ENCODE data around the gene VWF. TPM values are rescaled to one million over a fixed set of nuclear protein-coding genes. Genes with fewer than 3 reads are reported as not detected.
A peak's percentile ranks its signal among the peaks of the same experiment; 100 is the strongest.

Gene VWF
- total RNA-seq, 1 donor from 2014 or later = not detected

DNA sequence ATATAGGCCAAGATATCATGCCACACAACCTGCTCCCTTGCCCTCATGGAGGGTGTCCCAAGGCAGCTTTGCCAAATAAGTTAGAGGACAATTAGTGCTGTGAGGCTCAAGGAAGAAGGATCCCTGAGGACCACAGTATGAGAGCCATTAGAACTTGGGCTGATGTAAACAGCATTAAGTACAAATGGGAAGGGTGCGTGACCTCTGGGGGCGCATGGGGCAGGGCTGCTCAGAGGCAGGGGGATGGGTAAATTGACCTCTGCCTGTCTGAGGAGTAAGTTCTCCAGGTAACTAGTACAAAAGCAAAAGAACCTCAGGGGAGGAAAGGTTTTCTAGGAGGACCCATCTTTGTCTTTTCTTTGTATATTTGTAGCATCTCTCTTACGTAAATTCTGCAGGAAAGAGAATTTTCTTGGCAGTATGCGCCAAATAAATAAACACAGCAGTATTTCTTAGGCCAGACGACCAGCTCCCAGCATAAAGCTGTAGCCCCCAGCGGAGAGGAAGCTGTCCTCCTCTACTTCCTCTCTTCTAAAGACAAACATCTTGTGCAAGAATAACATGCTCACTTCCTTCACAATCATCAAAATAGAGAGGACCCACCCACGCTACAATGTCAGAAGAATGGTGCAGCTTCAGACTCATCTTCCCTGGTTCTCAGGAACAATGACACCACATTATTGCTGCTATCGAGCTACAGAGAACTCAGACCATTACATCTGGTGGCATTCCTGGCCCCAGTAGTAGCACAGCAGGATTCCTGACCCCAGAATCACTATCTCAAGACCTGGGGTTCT lies 16.4 kb upstream of the VWF start:
- Mint-ChIP-seq H3K4me3 (peak overlapping the region; percentile 47), H3K9me3 (no peaks in the 10 kb centered on the region), H3K4me1 (peaks cover 38% of the 10 kb centered on the region), H3K36me3 (ENCODE audit: low read depth) (no peaks in the 10 kb centered on the region), H3K27me3 (peaks cover 5% of the 10 kb centered on the region), H3K27ac (peak overlapping the region; percentile 68)
- POLR2A ChIA-PET = no interaction called here
- TF ChIP-seq, protein P1, sequence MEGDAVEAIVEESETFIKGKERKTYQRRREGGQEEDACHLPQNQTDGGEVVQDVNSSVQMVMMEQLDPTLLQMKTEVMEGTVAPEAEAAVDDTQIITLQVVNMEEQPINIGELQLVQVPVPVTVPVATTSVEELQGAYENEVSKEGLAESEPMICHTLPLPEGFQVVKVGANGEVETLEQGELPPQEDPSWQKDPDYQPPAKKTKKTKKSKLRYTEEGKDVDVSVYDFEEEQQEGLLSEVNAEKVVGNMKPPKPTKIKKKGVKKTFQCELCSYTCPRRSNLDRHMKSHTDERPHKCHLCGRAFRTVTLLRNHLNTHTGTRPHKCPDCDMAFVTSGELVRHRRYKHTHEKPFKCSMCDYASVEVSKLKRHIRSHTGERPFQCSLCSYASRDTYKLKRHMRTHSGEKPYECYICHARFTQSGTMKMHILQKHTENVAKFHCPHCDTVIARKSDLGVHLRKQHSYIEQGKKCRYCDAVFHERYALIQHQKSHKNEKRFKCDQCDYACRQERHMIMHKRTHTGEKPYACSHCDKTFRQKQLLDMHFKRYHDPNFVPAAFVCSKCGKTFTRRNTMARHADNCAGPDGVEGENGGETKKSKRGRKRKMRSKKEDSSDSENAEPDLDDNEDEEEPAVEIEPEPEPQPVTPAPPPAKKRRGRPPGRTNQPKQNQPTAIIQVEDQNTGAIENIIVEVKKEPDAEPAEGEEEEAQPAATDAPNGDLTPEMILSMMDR (IDR thresholded peaks at IDR 0.05) = no peak
- intact Hi-C loops (cut with micrococcal nuclease) = no loop called here
- DNase-seq = no peak
- CTCF ChIA-PET = no interaction called here
- ATAC-seq (ENCODE audit: low read depth) = peak; percentile 37

DNA sequence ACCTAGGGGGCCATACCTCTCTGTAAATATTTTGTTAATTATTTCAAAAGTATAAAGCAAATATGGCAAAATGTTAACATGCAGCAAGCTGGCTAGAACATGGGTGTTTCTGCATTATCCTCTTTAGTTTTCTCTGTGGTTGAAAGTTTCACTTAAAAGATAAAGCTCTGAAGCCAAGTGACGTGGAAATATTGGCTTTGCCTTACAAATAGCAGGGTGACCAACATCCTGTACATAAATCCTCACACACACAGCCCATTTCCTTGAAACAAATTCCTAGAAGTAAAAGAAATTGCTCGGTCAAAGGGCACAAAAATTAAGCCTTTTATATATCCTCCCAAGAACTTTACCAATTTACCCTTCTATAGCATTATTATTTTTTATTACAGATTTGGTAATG lies 10.6 kb upstream of the VWF start:
- H3K36me3 Mint-ChIP-seq (ENCODE audit: low read depth) = no peaks in the 10 kb centered on the region
- TF ChIP-seq, protein P1 (IDR thresholded peaks at IDR 0.05) = no peak
- no peaks in the 10 kb centered on the region for H3K9me3 Mint-ChIP-seq
- CTCF ChIA-PET = no interaction called here
- POLR2A ChIA-PET = no interaction called here
- intact Hi-C loops (cut with micrococcal nuclease) = no loop called here
- no peak overlapping the region for H3K27ac Mint-ChIP-seq
- H3K27me3 Mint-ChIP-seq = peaks cover 3% of the 10 kb centered on the region
- no peak for DNase-seq
- H3K4me1 Mint-ChIP-seq = peaks cover 10% of the 10 kb centered on the region
- no peak overlapping the region for H3K4me3 Mint-ChIP-seq
- no peak for ATAC-seq (ENCODE audit: low read depth)

DNA sequence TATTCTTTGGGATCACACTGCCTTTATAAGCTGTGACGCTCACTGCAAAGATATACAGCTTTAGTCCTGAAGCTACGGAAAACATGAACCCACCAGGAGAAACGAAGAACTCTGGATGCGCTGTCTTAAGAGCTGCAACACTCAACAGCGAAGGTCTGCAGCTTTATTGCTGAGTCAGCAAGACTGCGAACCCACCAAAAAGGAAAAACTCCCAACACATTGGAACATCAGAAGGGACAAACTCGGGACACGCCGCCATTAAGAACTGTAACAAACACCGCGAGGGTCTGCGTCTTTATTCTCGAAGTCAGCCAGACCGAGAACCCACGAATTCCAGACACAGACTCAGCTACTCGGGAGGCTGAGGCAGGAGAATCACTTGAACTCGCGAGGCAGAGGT lies 9.2 kb upstream of the VWF start:
- ChIA-PET POLR2A (no interaction called here), CTCF (no interaction called here)
- Mint-ChIP-seq H3K27me3 (peaks cover 3% of the 10 kb centered on the region), H3K27ac (no peak overlapping the region), H3K36me3 (ENCODE audit: low read depth) (no peaks in the 10 kb centered on the region), H3K9me3 (no peaks in the 10 kb centered on the region), H3K4me1 (peaks cover 2% of the 10 kb centered on the region), H3K4me3 (no peak overlapping the region)
- ATAC-seq (ENCODE audit: low read depth) (no peak), DNase-seq (no peak)
- TF ChIP-seq, protein P1 (IDR thresholded peaks at IDR 0.05) = no peak
- intact Hi-C loops (cut with micrococcal nuclease) = no loop called here

DNA sequence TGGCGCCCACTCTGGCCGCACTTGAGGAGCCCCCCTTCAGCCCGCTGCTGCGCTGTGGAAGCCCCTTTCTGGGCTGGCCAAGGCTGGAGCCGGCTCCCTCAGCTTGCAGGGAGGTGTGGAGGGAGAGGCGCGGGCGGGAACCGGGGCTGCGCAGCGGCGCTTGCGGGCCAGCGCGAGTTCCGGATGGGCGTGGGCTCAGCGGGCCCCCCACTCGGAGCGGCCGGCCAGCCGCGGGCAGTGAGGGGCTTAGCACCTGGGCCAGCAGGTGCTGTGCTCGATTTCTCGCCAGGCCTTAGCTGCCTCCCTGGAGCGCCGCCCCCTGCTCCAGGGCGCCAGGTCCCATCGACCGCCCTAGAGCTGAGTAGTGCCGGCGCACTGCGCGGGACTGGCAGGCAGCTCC lies 8.0 kb upstream of the VWF start:
- POLR2A ChIA-PET = no interaction called here
- intact Hi-C loops (cut with micrococcal nuclease) = no loop called here
- no peaks in the 10 kb centered on the region for H3K36me3 Mint-ChIP-seq (ENCODE audit: low read depth)
- peaks cover 3% of the 10 kb centered on the region for H3K27me3 Mint-ChIP-seq
- H3K4me1 Mint-ChIP-seq = no peaks in the 10 kb centered on the region
- no peak overlapping the region for H3K27ac Mint-ChIP-seq
- H3K4me3 Mint-ChIP-seq = no peak overlapping the region
- H3K9me3 Mint-ChIP-seq = no peaks in the 10 kb centered on the region
- ATAC-seq (ENCODE audit: low read depth) (no peak), DNase-seq (no peak)
- TF ChIP-seq, protein P1 (IDR thresholded peaks at IDR 0.05) = no peak
- CTCF ChIA-PET = interaction anchor here (0.6 kb wide), 1 partner anchor 1780 kb away, joined by 3 read pairs; no protein-coding TSS in a partner anchor

DNA sequence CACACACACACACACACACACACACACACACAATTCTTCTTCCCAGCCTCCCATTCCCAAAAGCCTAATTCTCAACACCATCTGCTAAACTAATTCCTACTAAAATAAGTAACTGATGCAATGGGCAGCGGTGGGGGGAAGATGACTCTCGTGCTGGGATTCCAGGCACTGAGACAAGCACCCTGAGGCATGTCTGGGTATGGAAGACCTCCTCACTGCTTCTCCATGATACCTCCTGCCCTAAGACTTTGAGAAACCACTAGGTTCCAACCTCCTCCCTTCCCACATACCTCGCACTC lies 789 bp upstream of the VWF start:
- TF ChIP-seq, protein P1 (IDR thresholded peaks at IDR 0.05) = no peak
- Mint-ChIP-seq H3K27ac (no peak overlapping the region), H3K36me3 (ENCODE audit: low read depth) (no peaks in the 10 kb centered on the region), H3K9me3 (no peaks in the 10 kb centered on the region), H3K4me1 (no peaks in the 10 kb centered on the region), H3K27me3 (peaks cover 23% of the 10 kb centered on the region), H3K4me3 (no peak overlapping the region)
- intact Hi-C loops (cut with micrococcal nuclease) = no loop called here
- CTCF ChIA-PET = no interaction called here
- ATAC-seq (ENCODE audit: low read depth) = no peak
- POLR2A ChIA-PET = no interaction called here
- no peak for DNase-seq

Measured in activated B cell treated with CpG ODN at 0.5 μM for 24 hours (primary cell).